B cell (primary cell): Measurements from ENCODE around the gene OGG1. TPM values are rescaled to one million over a fixed set of nuclear protein-coding genes. Genes with fewer than 3 reads are reported as not detected.

ENCODE experiments used
- ATAC-seq: fragments of 200-7000 bp; cut with Tn5 transposase; one replicate; pipeline ENCODE4 v1.10.0; 2021; ENCODE audit warnings: low read depth, mild to moderate bottlenecking, moderate number of reproducible peaks, moderate library complexity
- CTCF ChIA-PET: fragments of 350-600 bp; sonication (Branson Sonifier 250); formaldehyde crosslinking; loops from one replicate; lab custom pipeline; 2021; ENCODE audit warnings: antibody characterized with exemption, inconsistent platforms; lab: Charles Lee
- POLR2A ChIA-PET: fragments of 350-600 bp; sonication (Branson Sonifier 250); formaldehyde crosslinking; loops from one replicate; lab custom pipeline; 2021; ENCODE audit warnings: antibody characterized with exemption; lab: Charles Lee
- DNase-seq: peaks from one replicate; pipeline ENCODE4 v3.0.0; 2013
- H2AFZ ChIP-seq: 2 replicates; pipeline ENCODE4 v1.6.1; 2012; ENCODE audit warnings: mild to moderate bottlenecking, low read depth, low read length; ENCODE audit not compliant: insufficient read depth, poor library complexity, severe bottlenecking
- H3K27ac ChIP-seq, 2 donors: 1 replicate in 1 of 2; 2 replicates in 1 of 2; pipeline ENCODE4 v1.5.1; 2012 to 2013; ENCODE audit warnings: low read length in 2 of 2, mild to moderate bottlenecking in 2 of 2, moderate library complexity in 1 of 2
- H3K27me3 ChIP-seq, 4 experiments: fragments of 200-600 bp in 1 of 4; sonication (generic) in 1 of 4; replicated peaks in 1 of 4; 1 replicate in 2 of 4; 2 replicates in 2 of 4; pipeline versions ENCODE4 v1.6.1 to v1.7.0; 2013 to 2016; ENCODE audit warnings: low read length in 3 of 4, mild to moderate bottlenecking in 2 of 4, mixed read lengths in 1 of 4, moderate library complexity in 1 of 4; ENCODE audit not compliant: insufficient read depth in 4 of 4, control insufficient read depth in 3 of 4; ENCODE audit errors: control extremely low read depth in 1 of 4
- H3K36me3 ChIP-seq, 2 experiments: replicated peaks in 1 of 2; 1 replicate in 1 of 2; 2 replicates in 1 of 2; pipeline versions ENCODE4 v1.6.1 to v1.7.1; 2013; ENCODE audit warnings: low read length in 1 of 2; ENCODE audit not compliant: insufficient read depth in 2 of 2, control insufficient read depth in 1 of 2; ENCODE audit errors: control extremely low read depth in 1 of 2, extremely low read depth in 1 of 2
- H3K4me1 ChIP-seq, 2 donors: fragments of 200-600 bp in 1 of 2; sonication (generic) in 1 of 2; 1 replicate in 1 of 2; 2 replicates in 1 of 2; pipeline versions ENCODE4 v1.5.1 to v1.6.1; 2013 to 2017; ENCODE audit warnings: low read length in 2 of 2; ENCODE audit not compliant: control insufficient read depth in 2 of 2, insufficient read depth in 2 of 2
- H3K4me2 ChIP-seq: replicated peaks from 2 replicates; pipeline ENCODE3; 2012; ENCODE audit warnings: mild to moderate bottlenecking, low read depth, low read length; ENCODE audit not compliant: poor library complexity, severe bottlenecking
- H3K4me3 ChIP-seq, 5 experiments: fragments of 200-600 bp in 1 of 5; sonication (generic) in 1 of 5; 1 replicate in 3 of 5; 2 replicates in 2 of 5; pipeline versions ENCODE4 v1.5.1 to v1.7.0; 2011 to 2016; ENCODE audit warnings: low read length in 4 of 5, mild to moderate bottlenecking in 4 of 5, low read depth in 2 of 5, control low read depth in 1 of 5, moderate library complexity in 1 of 5; ENCODE audit not compliant: insufficient read depth in 1 of 5; ENCODE audit errors: control extremely low read depth in 1 of 5, extremely low read depth in 1 of 5
- H3K79me2 ChIP-seq: fragments of 200-600 bp; sonication (generic); one replicate; pipeline ENCODE4 v1.6.0; 2016; ENCODE audit warnings: low read length; ENCODE audit not compliant: control insufficient read depth, insufficient read depth
- H3K9ac ChIP-seq: fragments of 200-600 bp; sonication (generic); 2 replicates; pipeline ENCODE4 v1.6.1; 2017; ENCODE audit warnings: mild to moderate bottlenecking, low read length, moderate library complexity
- H3K9me3 ChIP-seq, 3 donors: one replicate each; pipeline versions ENCODE4 v1.6.1 to v1.7.1; 2013; ENCODE audit warnings: low read length in 2 of 3; ENCODE audit not compliant: control insufficient read depth in 2 of 3, insufficient read depth in 1 of 3; ENCODE audit errors: control extremely low read depth in 1 of 3
- H4K20me1 ChIP-seq: 2 replicates; pipeline ENCODE4 v1.6.0; 2012; ENCODE audit warnings: mild to moderate bottlenecking, low read length; ENCODE audit not compliant: insufficient read depth, control insufficient read depth, poor library complexity, severe bottlenecking
- H3K27ac Mint-ChIP-seq: one replicate; pipeline ENCODE4 v1.8.0; 2021; ENCODE audit warnings: mixed read lengths
- H3K27me3 Mint-ChIP-seq: one replicate; pipeline ENCODE4 v1.8.0; 2021; ENCODE audit warnings: mixed read lengths
- H3K4me1 Mint-ChIP-seq: one replicate; pipeline ENCODE4 v1.8.0; 2021; ENCODE audit warnings: mixed read lengths
- H3K4me3 Mint-ChIP-seq: one replicate; pipeline ENCODE4 v1.8.0; 2021; ENCODE audit warnings: mixed read lengths
- H3K9me3 Mint-ChIP-seq: one replicate; pipeline ENCODE4 v1.8.0; 2022; ENCODE audit warnings: mixed read lengths; ENCODE audit not compliant: insufficient read depth
- CTCF ChIP-seq: fragments of 200-600 bp; IDR thresholded peaks from one replicate; pipeline ENCODE4 v1.8.0; 2022; ENCODE audit warnings: antibody characterized with exemption, mild to moderate bottlenecking
- EZH2 ChIP-seq: IDR thresholded peaks from 2 replicates; pipeline ENCODE4 v1.6.1; 2012; ENCODE audit warnings: borderline replicate concordance, low read depth, mild to moderate bottlenecking, moderate library complexity, low read length; ENCODE audit not compliant: insufficient read depth, poor library complexity, severe bottlenecking
- WGBS: methylation state at CpG from one replicate; pipeline ENCODE4 v1.1.5; 2013; ENCODE audit warnings: missing lambda C conversion rate; ENCODE audit not compliant: insufficient coverage; 5-methylcytosine and 5-hydroxymethylcytosine counted together
- intact Hi-C: fragments of 100-400 bp; cut with micrococcal nuclease; formaldehyde crosslinking; loops from one replicate; pipeline ENCODE4 v1.10.0; 2022
- polyA plus RNA-seq: library from polyadenylated mRNA; depleted of rRNA; stranded (reverse); fragments of >200 nt; gene quantifications from 2 replicates; pipeline ENCODE4 v1.2.3, GENCODE V29; 2012
- total RNA-seq, 2 donors: library from RNA; stranded (reverse); fragments of 120-200 nt in 1 of 2; gene quantifications; 1 replicate in 1 of 2; 2 replicates in 1 of 2; pipeline versions ENCODE4 v1.2.3 to v1.2.4, GENCODE V29; 2013 to 2022

Gene OGG1
- total and polyA plus RNA-seq, 2 donors (not counting 1 experiment from before 2014, with no cell fraction given), result 45.6 to 81.6 TPM

DNA sequence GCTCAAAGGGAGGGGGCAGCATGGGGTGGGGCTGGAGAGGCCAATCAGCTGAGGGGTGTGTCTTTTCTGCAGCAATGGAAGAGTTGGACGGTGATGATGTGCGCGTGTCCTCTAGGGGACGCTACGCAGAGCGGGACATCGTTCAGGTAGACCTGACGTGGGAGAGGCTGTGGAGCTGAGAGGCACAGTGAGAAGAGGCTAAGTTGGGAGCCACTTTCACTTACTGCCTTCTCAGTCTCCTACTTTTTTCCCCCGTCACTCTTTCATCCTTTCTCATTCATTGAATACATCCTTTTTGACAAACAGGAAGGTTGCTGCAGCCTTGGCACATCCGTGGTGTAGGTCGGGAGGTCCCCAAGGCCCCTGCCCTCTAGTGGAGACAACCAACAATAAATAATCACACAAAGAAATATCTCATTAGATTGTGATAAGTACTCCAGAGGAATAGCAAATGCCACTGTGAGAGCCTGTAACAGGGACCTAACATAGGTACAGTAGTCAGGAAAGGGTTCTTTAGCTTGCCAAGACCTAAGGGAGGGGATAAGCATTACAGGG is 22.6 kb upstream of the OGG1 start:
- intact Hi-C loops, result loop anchor here (1.0 kb wide), 2 partner anchors 36 to 78 kb away; partner anchors contain the start of gene MTMR14
- Mint-ChIP-seq H3K27ac (peak overlapping the region; percentile 71), H3K4me1 (peaks cover 33% of the 10 kb centered on the region), H3K9me3 (no peaks in the 10 kb centered on the region), H3K27me3 (no peaks in the 10 kb centered on the region), H3K4me3 (peak overlapping the region; percentile 69)
- H3K27ac ChIP-seq, result no peak overlapping the region
- peaks cover 24% of the 10 kb centered on the region for H3K79me2 ChIP-seq
- ChIA-PET CTCF (interaction anchor here (0.6 to 4.3 kb wide), 26 partner anchors 9 to 594 kb away, joined by 3 to 28 read pairs (median 4); partner anchors contain the start of genes ARPC4, MTMR14, OGG1 and SEC13), POLR2A (interaction anchor here (0.6 to 1.1 kb wide), 2 partner anchors 68 to 386 kb away, joined by 5 to 6 read pairs; no protein-coding TSS in a partner anchor)
- H4K20me1 ChIP-seq, result peaks cover 4% of the 10 kb centered on the region
- H2AFZ ChIP-seq, result peak overlapping the region; percentile 57
- H3K4me2 ChIP-seq, result peak overlapping the region; percentile 54
- ATAC-seq, result no peak
- H3K9ac ChIP-seq, result no peak overlapping the region
- H3K4me3 ChIP-seq, result peak overlapping the region in 3 of 5 experiments; percentile 5 to 37 (median 35)
- H3K36me3 ChIP-seq, result no peaks in the 10 kb centered on the region
- DNase-seq, result peak; percentile 80
- 38% methylated on average over 7 of the region's 11 CpGs for WGBS
- H3K27me3 ChIP-seq, result no peaks in the 10 kb centered on the region
- TF ChIP-seq EZH2 (no peak), CTCF (peak; percentile 86)
- H3K9me3 ChIP-seq, result no peaks in the 10 kb centered on the region
- H3K4me1 ChIP-seq, result peaks cover 15 to 22% of the 10 kb centered on the region in 2 donors

DNA sequence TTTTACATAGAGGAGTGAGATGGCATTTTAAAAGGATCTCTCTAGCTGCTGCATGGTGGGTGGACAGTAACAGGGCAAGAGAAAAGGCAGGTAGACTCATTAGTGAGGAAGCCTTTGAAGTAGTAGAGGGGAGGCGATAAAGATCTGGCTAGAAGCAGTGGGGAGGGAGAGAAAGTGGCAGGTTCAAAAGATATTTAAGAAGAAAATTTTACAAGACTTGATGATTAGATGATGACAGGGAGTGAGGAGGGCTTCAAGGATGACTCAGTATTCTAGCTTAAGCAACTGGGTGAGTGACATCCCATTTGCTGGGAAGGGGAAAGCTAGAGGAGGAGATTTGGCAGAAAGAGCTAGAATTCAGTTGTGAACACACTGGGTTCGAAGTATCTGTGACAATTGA is 22.0 kb upstream of the OGG1 start:
- intact Hi-C loops, result loop anchor here (1.0 kb wide), 2 partner anchors 36 to 78 kb away; partner anchors contain the start of gene MTMR14
- Mint-ChIP-seq H3K9me3 (no peaks in the 10 kb centered on the region), H3K27ac (peak overlapping the region; percentile 71), H3K27me3 (no peaks in the 10 kb centered on the region), H3K4me3 (peak overlapping the region; percentile 69), H3K4me1 (peaks cover 33% of the 10 kb centered on the region)
- CTCF ChIA-PET, result interaction anchor here (0.7 to 4.3 kb wide), 22 partner anchors 10 to 593 kb away, joined by 3 to 28 read pairs (median 4); partner anchors contain the start of genes ARPC4, MTMR14, OGG1 and SEC13
- Histone ChIP-seq H3K4me1 (peaks cover 20 to 28% of the 10 kb centered on the region in 2 donors), H3K36me3 (no peaks in the 10 kb centered on the region), H2AFZ (no peak overlapping the region), H3K79me2 (peaks cover 31% of the 10 kb centered on the region), H4K20me1 (peaks cover 9% of the 10 kb centered on the region), H3K4me2 (no peak overlapping the region), H3K27ac (no peak overlapping the region), H3K4me3 (no peak overlapping the region), H3K9ac (no peak overlapping the region), H3K27me3 (no peaks in the 10 kb centered on the region), H3K9me3 (no peaks in the 10 kb centered on the region)
- ATAC-seq, result no peak
- TF ChIP-seq CTCF (no peak), EZH2 (no peak)
- DNase-seq, result no peak
- POLR2A ChIA-PET, result interaction anchor here (0.6 kb wide), 1 partner anchor 385 kb away, joined by 6 read pairs; no protein-coding TSS in a partner anchor
- WGBS, result 100% methylated on average over 2 of the region's 2 CpGs
